OCI-LY1 (cell line): Measurements from ENCODE around the gene AAR2.

Experiments used
- H2AFZ ChIP-seq: fragments of 200-600 bp; sonication (generic), shearing (Covaris generic); 2 replicates; pipeline ENCODE4 v1.6.0; 2014; ENCODE audit warnings: antibody characterized with exemption, mild to moderate bottlenecking, low read length
- H3F3A ChIP-seq: fragments of 200-600 bp; sonication (generic), shearing (Covaris generic); 2 replicates; pipeline ENCODE4 v1.6.0; 2014; ENCODE audit warnings: mild to moderate bottlenecking, antibody characterized with exemption, low read length, moderate library complexity; ENCODE audit not compliant: insufficient read depth
- H3K27ac ChIP-seq: fragments of 200-600 bp; sonication (generic); 2 replicates; pipeline ENCODE4 v1.5.1; 2014; ENCODE audit warnings: low read length, mixed run types, mild to moderate bottlenecking, low read depth; ENCODE audit not compliant: poor library complexity, severe bottlenecking
- H3K27me3 ChIP-seq: fragments of 200-600 bp; sonication (generic); 2 replicates; pipeline ENCODE4 v1.6.0; 2014; ENCODE audit warnings: antibody characterized with exemption, mild to moderate bottlenecking, low read length, moderate library complexity; ENCODE audit not compliant: insufficient read depth
- H3K36me3 ChIP-seq: fragments of 200-600 bp; sonication (generic); 2 replicates; pipeline ENCODE4 v1.6.1; 2014; ENCODE audit warnings: mild to moderate bottlenecking, antibody characterized with exemption, low read length, moderate library complexity, mixed read lengths; ENCODE audit not compliant: insufficient read depth
- H3K4me1 ChIP-seq: fragments of 200-600 bp; sonication (generic); 2 replicates; pipeline ENCODE4 v1.5.1; 2014; ENCODE audit warnings: mild to moderate bottlenecking, low read length, moderate library complexity; ENCODE audit not compliant: insufficient read depth, severe bottlenecking
- H3K4me2 ChIP-seq: fragments of 200-600 bp; sonication (generic), shearing (Covaris generic); 2 replicates; pipeline ENCODE4 v1.6.1; 2014; ENCODE audit warnings: low read length
- H3K4me3 ChIP-seq: fragments of 200-600 bp; sonication (generic); 2 replicates; pipeline ENCODE4 v1.5.1; 2014; ENCODE audit warnings: low read length, low read depth, mild to moderate bottlenecking, mixed read lengths; ENCODE audit not compliant: poor library complexity, severe bottlenecking
- H3K79me2 ChIP-seq: fragments of 200-600 bp; shearing (Covaris generic); 2 replicates; pipeline ENCODE4 v1.6.1; 2016; ENCODE audit warnings: mixed run types, low read length, mixed read lengths; ENCODE audit not compliant: insufficient read depth
- H3K9ac ChIP-seq: fragments of 200-600 bp; sonication (generic), shearing (Covaris generic); 2 replicates; pipeline ENCODE4 v1.6.1; 2014; ENCODE audit warnings: mild to moderate bottlenecking, low read length, mixed read lengths
- H3K9me2 ChIP-seq: fragments of 200-600 bp; sonication (generic), shearing (Covaris generic); 2 replicates; pipeline ENCODE4 v1.6.1; 2014; ENCODE audit warnings: low read depth, mild to moderate bottlenecking, low read length, mixed read lengths
- H3K9me3 ChIP-seq: fragments of 200-600 bp; shearing (Covaris generic); 2 replicates; pipeline ENCODE4 v1.6.1; 2014; ENCODE audit warnings: low read length, mixed read lengths
- H4K20me1 ChIP-seq: fragments of 200-600 bp; sonication (generic), shearing (Covaris generic); 2 replicates; pipeline ENCODE4 v1.6.0; 2016; ENCODE audit warnings: mild to moderate bottlenecking, low read length; ENCODE audit not compliant: insufficient read depth
- EZH2 ChIP-seq: fragments of 200-600 bp; sonication (generic), shearing (Covaris generic); IDR thresholded peaks from 2 replicates; pipeline ENCODE4 v1.8.0; 2017; ENCODE audit warnings: borderline replicate concordance, mixed run types, mild to moderate bottlenecking, antibody characterized with exemption, low read length, moderate library complexity, mixed read lengths
- TF ChIP-seq, protein P1 (sequence below): fragments of 200-600 bp; sonication (generic), shearing (Covaris generic); IDR thresholded peaks from 2 replicates; pipeline ENCODE4 v1.5.1; 2017; ENCODE audit warnings: mild to moderate bottlenecking, antibody characterized with exemption, low read length, moderate library complexity, mixed read lengths

The AAR2 gene

DNA sequence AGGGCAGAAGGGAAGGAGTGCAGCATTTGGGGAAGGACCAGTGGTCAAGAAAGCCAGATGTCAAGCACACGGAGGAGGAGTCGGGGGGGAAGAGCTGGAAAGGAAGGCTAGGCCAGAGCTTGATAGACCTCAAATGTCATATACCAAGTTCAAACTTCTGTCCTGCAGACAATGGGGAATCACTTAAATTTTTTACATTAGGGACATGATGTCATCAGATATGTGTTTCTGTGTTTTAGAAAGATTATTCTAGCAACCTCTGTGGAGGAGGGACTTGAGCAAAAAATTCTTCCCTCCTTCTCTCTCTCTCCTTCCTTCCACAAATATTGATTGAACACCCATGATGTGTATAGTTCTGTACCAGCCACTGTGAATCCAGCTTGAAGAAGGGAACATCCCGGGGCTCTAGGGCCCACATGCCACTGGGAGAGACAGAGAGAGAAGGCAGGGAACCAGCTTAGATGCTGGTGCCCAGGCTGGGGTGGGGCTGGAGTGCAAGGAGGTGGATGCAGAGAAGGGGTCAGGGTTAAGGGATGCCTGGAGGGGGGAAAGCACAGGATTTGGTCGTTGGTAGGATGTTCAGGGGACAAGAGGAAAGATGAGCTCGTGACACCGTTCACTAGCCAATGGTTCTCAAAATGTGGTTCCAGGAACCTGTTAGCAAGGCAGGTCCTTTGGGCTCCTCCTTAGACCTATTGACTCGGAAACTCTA is 19.8 kb upstream of the AAR2 start:
- H3K4me3 ChIP-seq = no peak overlapping the region
- no peak for TF ChIP-seq EZH2
- TF ChIP-seq, protein P1, sequence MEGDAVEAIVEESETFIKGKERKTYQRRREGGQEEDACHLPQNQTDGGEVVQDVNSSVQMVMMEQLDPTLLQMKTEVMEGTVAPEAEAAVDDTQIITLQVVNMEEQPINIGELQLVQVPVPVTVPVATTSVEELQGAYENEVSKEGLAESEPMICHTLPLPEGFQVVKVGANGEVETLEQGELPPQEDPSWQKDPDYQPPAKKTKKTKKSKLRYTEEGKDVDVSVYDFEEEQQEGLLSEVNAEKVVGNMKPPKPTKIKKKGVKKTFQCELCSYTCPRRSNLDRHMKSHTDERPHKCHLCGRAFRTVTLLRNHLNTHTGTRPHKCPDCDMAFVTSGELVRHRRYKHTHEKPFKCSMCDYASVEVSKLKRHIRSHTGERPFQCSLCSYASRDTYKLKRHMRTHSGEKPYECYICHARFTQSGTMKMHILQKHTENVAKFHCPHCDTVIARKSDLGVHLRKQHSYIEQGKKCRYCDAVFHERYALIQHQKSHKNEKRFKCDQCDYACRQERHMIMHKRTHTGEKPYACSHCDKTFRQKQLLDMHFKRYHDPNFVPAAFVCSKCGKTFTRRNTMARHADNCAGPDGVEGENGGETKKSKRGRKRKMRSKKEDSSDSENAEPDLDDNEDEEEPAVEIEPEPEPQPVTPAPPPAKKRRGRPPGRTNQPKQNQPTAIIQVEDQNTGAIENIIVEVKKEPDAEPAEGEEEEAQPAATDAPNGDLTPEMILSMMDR = no peak
- H3K36me3 ChIP-seq = no peaks in the 10 kb centered on the region
- H3K9me2 ChIP-seq = no peaks in the 10 kb centered on the region
- H3K9ac ChIP-seq = no peak overlapping the region
- no peaks in the 10 kb centered on the region for H3K4me1 ChIP-seq
- H3K27me3 ChIP-seq = no peaks in the 10 kb centered on the region; the same call in none of the 2 replicates
- H2AFZ ChIP-seq = no peak overlapping the region
- no peaks in the 10 kb centered on the region for H3F3A ChIP-seq
- no peaks in the 10 kb centered on the region for H4K20me1 ChIP-seq
- no peak overlapping the region for H3K27ac ChIP-seq
- no peaks in the 10 kb centered on the region for H3K79me2 ChIP-seq
- H3K9me3 ChIP-seq = no peaks in the 10 kb centered on the region
- no peak overlapping the region for H3K4me2 ChIP-seq

DNA sequence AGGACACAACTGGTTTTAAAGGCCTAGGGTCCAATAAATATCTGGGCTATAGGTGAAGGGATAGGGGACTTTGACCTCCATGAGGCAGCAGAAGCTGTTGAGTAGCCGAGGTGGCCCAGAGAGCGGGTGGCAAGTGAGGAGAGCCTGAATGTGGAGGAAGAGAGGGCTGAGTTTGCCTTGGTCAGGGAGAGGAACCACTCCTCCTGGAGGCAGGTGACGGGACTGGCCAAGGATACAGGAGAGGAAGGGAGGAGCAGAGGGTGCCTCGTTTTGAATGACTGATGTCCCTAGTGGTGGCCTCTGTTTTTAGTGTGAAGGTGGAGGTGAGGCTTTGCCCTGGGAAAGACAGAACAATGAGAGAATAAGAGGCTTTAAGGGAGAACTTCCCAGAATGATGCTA is 19.1 kb upstream of the AAR2 start:
- no peak overlapping the region for H2AFZ ChIP-seq
- TF ChIP-seq, protein P1 = no peak
- TF ChIP-seq EZH2 = no peak
- no peaks in the 10 kb centered on the region for H4K20me1 ChIP-seq
- no peak overlapping the region for H3K4me3 ChIP-seq
- no peak overlapping the region for H3K27ac ChIP-seq
- H3K9me3 ChIP-seq = no peaks in the 10 kb centered on the region
- H3K9me2 ChIP-seq = no peaks in the 10 kb centered on the region
- H3K4me2 ChIP-seq = no peak overlapping the region
- H3K9ac ChIP-seq = no peak overlapping the region
- no peaks in the 10 kb centered on the region for H3K79me2 ChIP-seq
- no peaks in the 10 kb centered on the region; the same call in none of the 2 replicates for H3K27me3 ChIP-seq
- H3F3A ChIP-seq = no peaks in the 10 kb centered on the region
- H3K36me3 ChIP-seq = no peaks in the 10 kb centered on the region
- no peaks in the 10 kb centered on the region for H3K4me1 ChIP-seq

DNA sequence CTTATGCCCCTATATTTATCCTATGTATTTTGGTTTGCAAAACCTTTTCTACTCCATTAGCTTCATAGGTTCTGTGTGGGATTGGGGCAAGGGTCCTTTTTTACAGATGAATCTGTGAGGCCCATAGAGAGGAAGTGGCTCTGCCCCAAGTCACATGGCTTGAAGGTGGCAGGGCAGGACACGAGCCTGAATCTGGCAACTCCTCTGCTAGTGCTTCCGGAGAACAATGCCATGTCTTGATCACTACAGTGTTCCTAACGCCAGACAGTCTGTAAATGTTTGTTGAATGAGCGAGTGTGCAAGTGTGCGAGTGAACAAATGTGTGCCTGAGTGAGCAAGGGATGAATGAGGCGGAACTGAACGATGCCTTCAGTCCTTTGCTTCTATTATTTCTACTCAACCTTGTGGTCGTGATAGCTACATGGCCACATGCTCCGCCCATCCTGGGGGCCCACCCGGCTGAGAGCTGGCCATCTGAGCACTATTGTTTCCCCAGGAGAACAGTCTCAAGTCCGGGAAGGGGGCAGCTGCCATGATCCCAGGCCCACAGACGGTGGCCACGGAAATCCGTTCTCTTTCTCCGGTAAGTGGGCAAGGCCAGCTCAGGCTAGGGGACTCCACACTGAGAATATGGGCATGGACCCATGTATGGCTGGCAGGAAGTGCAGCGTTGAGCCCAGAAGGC is 17.8 kb upstream of the AAR2 start:
- no peak for TF ChIP-seq EZH2
- TF ChIP-seq, protein P1 = no peak
- H3K79me2 ChIP-seq = no peaks in the 10 kb centered on the region

More for the DNA sequence above, 17.8 kb upstream of the AAR2 start:
- no peaks in the 10 kb centered on the region for H3K36me3 ChIP-seq
- no peaks in the 10 kb centered on the region for H3K9me2 ChIP-seq
- H3K4me3 ChIP-seq = no peak overlapping the region
- H3F3A ChIP-seq = no peaks in the 10 kb centered on the region
- H3K4me1 ChIP-seq = no peaks in the 10 kb centered on the region
- no peaks in the 10 kb centered on the region; the same call in none of the 2 replicates for H3K27me3 ChIP-seq
- H2AFZ ChIP-seq = no peak overlapping the region
- H4K20me1 ChIP-seq = no peaks in the 10 kb centered on the region
- H3K4me2 ChIP-seq = no peak overlapping the region
- no peak overlapping the region for H3K9ac ChIP-seq
- no peaks in the 10 kb centered on the region for H3K9me3 ChIP-seq
- no peak overlapping the region for H3K27ac ChIP-seq
